ENCODE measurements around the gene SLC27A4.

Gene SLC27A4

DNA sequence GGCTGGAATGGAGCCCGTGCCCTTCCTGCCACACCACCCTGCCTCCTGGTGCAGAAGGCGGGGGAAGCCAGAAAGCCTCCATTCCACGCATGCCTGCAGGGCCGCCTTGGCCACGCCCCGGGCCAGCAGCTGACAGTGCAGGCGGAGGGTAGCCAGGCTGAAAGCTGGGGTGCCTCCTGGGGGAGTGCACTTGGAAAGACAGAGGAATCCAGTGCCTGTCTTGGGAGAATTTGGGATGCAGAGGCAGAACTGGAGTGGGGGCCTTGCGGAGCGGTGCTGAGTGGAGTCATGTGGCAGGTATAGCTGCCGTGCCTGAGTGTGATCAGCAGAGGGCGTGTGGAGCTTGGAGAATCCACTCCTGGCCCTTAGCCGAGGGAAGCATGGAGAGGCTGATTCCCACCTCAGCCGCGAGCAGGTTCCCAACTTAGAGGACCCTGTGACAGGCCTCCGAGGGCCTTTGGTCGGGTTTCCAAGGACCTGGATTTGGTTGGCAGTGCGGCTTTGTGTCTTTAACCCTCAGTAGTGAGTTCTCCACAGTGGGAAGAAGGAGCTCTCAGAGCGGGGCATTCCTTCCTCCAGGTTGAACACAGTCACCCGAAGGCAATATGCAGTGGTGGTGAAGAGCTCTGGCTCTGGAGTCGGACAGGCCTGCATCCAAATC lies 21.8 kb downstream of the SLC27A4 start:
- peak; percentile 39 to 40 for DNase-seq (ENCODE audit: low read depth in 1 of 2, low spot score in 1 of 2)

DNA sequence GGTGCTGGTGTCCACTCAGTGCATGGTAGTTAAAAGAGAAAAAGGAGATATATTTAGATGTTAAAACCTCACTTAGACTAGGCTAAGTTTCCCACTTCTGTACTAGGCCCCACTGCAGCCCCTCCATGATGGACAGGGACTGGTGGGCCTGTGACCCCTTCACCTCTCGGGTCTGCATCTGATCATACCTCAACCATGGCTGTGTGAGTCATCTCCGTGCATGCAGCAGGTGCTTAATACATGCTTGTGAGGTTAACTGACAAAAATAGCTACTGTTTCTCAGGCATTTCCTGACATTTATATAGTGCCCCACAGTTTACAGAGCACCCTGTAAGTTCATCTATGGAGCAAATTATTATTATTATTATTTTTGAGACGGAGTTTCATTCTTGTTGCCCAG lies 22.4 kb downstream of the SLC27A4 start:
- DNase-seq (ENCODE audit: low read depth in 1 of 2, low spot score in 1 of 2): no peak

DNA sequence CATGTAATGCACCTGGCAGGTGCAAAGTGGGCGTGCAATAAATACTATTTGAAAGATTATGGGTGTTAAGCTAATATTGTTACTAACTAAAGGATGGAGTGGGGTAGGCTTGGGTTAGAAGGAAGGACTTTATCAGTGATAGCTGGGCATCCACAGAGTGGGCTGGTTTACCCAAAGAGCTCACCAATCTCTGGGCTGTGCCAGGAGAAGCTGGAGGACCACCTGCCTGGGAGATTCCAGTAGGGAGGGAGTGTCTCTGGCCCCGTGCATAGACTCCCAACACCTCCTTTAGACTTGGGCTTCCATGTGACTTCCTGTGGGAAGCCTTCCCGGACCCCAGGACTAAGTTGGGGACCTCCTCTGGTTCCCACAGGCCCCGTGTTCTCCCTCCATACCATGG lies 25.2 kb downstream of the SLC27A4 start:
- no peak for DNase-seq (ENCODE audit: low read depth in 1 of 2, low spot score in 1 of 2)

DNA sequence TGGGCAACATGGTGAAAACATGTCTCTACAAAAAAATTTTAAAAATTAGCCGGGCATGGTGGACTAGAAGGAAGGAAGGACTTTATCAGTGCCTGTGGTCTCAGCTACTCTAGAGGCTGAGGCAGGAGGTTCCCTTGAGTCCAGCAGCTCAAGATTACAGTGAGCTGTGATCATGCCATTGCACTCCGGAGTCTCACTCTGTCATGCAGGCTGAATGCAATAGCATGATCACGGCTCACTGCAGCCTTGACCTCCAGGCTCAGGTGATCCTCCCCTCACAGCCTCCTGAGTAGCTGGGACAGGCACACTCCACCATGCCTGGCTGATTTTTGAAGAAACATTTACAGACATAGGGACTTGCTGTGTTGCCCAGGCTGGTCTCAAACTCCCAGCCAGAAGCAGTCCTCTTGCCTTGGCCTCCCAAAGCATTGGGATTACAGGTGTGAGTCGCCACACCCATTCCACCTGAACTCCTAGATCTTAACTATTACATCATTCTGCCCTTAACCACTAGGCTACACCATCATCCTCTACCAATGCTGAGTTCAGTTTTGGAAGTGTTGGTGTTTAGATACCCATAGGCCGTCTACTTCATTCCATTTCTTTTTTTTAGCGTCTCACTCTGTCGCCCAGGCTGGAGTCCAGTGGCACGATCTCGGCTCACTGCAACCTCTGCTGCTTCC lies 28.8 kb downstream of the SLC27A4 start:
- DNase-seq (ENCODE audit: low read depth in 1 of 2, low spot score in 1 of 2): no peak

DNA sequence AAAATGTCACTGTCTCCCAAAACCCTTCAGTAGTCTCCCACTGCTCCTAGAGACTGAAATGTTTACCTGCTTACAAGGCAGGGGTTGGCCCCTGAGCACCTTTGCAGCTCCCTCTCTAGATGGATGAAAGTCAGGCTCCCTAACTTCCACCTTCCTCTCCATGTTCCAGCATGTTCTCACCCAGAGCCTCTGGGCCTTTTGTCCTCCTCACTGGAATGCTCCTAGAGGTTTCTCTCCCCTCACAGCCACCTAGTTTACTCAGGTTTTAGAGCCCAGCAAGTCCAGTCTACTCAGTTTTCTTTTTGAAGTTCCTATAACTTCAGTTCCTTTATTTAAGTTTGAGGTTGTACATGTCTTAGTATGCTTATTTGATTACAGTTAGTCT lies 30.0 kb downstream of the SLC27A4 start:
- DNase-seq (ENCODE audit: low read depth in 1 of 2, low spot score in 1 of 2): no peak

DNA sequence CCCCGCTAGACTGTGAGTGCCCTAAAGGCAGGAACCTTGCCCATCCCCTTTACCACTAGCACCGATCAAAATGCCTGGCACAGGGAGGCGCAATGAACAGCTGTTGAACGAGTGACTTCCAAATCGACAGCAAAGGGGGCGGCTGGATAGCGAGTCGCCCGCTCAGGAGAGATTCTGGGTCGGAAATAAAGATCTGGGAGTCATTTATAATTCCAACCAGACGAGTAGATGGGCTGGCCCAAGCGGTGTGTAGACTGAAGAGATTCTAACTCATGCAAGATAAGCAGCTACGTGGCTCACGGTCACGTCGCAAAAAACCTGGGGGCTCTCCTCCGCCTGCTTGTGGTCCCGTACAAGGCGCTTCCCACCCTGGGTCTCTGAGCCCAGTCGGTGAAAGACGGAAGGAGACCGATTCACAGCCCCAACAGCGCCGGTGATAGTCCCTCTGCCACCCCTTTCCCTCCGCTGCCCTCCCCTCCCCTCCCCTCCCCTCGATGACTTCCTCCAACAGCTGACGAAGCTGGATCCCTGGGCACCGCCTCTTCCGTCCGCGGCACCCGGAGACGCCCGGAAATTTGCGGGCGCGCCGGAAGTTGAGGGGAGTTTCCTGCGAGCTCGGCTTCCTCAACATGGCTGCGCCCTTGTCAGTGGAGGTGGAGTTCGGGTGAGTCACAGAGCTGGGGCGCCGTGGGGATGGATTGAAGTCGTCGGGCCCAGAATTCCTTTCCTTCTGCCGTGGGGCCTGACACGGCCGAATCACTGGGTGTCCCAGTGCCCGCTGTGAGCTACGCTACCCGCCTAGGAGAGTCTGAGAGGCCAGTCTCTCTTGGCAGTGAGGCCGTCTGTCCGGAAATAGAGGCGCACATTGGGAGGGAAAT lies 30.7 kb downstream of the SLC27A4 start, which contains the start of gene URM1:
URM1 (plus strand) TSS at position 623 of the 878 bp plus-strand sequence; CDS start at position 630, 7 bp downstream.
- peak; percentile 92 for DNase-seq (ENCODE audit: low read depth in 1 of 2, low spot score in 1 of 2)

DNA sequence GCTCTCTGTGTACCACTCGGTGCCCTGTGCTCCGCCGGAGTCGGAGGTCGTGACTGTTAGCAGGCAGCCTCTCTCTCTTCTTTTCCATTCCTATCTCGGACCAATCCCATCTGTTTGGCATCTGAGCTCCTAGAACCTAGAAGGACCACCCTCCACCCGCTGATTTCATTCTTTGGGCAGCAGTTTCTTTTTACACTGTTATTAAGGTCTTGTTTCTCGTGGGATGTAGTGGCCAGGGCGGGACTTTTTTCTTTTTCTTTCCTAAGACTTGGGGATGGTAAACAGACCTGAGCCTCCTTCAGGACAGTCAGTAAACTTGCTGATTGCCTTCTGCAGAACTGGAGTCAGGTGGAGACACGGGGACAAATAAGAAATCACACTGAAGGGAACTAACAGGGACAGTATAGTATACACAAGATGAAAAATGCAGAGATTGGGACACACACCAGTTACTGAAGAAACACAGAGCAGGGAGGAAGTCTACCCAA lies 31.3 kb downstream of the SLC27A4 start:
- no peak for DNase-seq (ENCODE audit: low read depth in 1 of 2, low spot score in 1 of 2)

DNA sequence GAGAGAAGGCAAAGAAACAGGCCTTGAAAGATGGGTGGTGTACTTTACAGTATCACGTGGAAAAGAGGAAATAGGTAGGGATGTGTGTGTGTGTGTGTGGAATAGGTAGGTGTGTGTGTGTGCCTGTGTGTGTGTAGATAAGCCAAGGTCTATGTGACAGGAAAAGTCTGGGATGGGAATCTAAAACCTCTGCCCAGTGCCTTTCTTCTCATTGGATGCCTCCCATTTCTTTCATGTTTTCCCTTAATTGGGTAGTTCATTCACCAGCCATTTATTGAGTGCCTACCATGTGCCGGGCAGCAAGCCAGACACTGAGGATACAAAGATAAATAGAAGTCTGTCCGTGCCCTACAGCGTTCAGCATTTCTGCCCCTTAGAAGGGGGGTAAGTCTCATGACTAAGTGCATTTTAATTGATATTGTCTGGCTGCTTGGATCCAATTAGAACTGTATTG lies 31.9 kb downstream of the SLC27A4 start:
- DNase-seq (ENCODE audit: low read depth in 1 of 2, low spot score in 1 of 2): no peak

DNA sequence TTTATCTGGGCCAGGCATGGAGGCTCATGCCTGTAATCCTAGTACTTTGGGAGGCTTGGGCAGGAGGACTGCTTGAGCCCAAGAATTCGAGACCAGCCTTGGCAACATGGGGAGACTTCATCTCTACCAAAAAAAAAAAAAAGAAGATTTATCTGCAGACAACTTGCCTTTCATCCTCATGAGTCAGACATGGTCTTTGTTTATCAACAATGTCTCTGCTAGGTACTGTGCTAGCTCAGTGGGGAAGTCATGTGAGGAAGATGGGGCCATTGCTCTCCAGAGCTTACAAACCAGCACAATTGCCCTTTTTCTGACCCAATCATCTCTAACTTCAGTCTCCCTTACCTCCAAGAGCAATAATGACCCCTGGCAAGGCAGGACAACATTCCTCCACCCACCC lies 32.5 kb downstream of the SLC27A4 start:
- DNase-seq (ENCODE audit: low read depth in 1 of 2, low spot score in 1 of 2): no peak

DNA sequence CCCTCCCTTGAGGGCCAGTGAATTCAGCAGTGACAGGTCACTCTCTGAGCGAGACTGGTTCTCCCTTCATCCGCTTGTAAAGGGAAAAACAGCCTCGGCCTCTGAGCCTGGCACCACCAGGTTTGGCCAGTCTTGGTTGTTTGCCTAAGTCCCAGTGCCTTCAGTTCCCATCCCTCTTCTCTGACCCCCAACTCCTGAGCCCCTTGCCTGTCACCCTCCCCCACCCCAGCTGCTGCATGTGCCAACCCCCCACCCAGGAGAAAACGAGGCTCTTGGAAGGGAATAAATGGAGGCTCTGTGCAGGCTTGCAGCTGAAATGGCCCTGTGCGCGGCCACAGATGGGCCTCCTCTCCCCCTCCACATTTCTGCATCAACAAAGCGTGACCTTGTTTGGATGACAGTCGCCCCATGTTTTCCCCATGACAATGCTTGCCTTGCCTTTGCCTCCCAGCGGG lies 33.9 kb downstream of the SLC27A4 start:
- no peak for DNase-seq (ENCODE audit: low read depth in 1 of 2, low spot score in 1 of 2)

DNA sequence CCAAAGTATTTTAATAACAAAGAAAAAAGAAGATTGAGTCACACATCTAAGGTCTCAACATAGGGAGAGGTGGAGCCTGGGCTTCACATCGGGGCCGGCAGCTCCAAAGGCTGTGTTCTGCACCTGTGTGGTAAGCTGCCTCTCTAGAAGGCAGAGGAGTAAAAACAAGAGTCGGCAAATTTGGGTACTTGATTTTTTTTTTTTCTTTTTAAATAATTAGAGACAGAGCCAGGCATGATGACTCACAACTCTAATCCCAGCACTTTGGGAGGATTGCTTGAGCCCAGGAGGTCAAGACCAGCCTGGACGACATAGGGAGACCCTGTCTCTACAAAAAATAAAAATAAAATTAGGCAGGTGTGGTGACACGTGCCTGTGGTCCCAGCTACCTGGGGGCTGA lies 35.5 kb downstream of the SLC27A4 start:
- no peak for DNase-seq (ENCODE audit: low read depth in 1 of 2, low spot score in 1 of 2)

DNA sequence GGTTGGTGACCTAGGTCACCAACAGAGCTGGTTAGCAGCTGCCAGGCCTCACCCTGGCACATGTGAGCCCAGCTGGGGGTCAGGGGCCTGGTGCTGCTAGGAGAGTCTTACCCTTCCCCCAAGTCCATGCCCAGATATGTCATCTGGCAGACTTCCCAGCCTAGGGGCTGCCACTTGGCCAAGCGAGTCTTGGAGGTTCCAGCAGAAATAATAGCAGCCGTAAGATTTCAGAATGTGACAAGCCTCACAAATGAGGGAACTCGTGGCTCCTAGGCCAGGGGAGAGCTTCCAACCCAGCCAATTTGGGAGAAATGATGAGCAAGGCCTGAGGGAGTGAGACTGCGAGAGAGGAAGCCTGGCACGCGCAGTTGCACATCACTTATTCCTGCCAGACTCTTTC lies 41.9 kb downstream of the SLC27A4 start:
- no peak for DNase-seq (ENCODE audit: low read depth in 1 of 2, low spot score in 1 of 2)

DNA sequence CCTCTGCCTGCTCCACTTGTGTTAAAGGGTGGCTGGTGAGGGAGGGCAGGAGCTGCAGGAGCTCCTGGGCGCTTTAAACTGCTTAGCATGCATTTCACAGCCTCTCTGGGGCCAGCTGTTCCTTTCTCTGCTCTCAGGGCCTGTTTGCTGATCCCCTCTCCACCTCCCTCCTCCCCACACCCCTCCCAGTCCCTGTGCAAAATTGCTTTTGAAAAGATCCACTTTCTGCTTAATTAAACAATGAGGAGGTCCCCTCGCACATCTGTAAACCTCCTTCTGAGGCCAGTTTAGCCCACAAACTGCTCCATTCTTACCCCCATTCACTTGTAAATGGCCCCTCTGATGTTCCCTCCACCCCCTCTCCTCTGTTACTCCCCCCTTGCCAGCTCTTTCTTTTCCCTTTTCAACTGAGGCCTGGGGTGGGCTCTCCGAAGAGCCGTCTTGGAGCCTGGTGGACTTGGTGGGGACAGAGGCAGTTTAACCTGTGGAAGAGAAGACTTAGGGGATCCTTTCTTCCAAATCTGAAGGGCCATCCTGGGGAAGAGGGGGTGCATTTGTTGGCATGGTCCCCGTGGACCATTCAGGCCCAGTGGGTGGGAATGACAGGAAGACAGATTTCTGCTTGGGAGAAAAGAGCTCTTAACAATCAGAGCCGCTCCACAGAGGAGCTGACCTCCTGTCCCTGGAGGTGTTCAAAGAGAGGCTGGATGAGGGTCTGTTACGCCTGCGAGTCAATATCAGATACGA lies 42.9 kb downstream of the SLC27A4 start:
- no peak for DNase-seq (ENCODE audit: low read depth in 1 of 2, low spot score in 1 of 2)

DNA sequence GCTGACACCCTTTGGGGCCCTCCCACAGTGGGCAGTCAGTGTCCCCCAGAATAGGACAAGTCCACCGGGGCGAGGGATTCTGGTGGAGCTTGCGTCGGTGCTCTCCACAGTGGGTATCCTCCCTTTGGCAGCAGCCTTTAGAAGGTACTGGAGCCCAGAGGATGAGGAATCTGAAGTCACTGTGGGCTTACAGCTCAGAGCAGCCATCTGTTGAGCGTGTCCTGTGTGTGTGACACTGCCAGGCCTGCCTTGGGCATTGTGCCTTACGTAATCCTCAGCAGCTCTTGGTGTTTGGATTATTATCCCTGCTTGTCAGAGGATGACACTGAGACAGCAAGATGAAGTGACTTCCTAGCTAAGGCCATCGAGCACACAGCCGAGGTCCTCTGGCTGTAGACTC lies 43.5 kb downstream of the SLC27A4 start:
- DNase-seq (ENCODE audit: low read depth in 1 of 2, low spot score in 1 of 2): no peak

DNA sequence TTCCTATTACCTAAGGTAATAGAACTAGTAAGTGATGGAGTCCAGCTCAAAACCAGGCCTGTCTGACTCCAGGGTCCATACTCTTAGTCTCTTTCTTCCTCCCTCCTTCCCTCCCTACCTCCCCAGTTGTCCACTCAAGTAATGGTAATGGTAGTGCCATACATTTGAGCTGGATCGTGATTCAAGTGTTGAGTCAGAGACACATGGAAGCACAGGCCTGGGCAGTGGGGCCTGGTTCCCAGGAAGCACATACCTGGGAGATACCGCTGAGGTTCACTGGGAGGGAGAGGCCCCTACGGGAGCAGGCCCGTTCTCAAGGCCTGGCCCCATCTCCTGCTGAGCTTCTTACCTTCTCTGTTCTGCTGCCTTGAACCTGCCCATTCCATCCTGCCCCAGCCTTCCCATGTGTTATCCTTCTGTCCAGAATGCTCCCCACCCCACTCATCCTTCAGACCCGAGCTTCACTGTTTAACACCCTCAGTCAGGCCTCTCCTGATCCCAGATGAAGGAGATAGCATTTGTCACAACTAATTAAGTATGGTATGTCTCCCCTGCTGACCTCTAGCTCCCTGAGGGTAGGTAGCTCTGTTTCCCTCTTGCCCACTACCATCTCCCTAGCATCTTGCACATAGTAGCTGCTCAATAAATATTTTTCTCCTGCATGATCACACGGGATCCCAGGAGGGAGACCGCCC lies 44.6 kb downstream of the SLC27A4 start:
- no peak for DNase-seq (ENCODE audit: low read depth in 1 of 2, low spot score in 1 of 2)

DNA sequence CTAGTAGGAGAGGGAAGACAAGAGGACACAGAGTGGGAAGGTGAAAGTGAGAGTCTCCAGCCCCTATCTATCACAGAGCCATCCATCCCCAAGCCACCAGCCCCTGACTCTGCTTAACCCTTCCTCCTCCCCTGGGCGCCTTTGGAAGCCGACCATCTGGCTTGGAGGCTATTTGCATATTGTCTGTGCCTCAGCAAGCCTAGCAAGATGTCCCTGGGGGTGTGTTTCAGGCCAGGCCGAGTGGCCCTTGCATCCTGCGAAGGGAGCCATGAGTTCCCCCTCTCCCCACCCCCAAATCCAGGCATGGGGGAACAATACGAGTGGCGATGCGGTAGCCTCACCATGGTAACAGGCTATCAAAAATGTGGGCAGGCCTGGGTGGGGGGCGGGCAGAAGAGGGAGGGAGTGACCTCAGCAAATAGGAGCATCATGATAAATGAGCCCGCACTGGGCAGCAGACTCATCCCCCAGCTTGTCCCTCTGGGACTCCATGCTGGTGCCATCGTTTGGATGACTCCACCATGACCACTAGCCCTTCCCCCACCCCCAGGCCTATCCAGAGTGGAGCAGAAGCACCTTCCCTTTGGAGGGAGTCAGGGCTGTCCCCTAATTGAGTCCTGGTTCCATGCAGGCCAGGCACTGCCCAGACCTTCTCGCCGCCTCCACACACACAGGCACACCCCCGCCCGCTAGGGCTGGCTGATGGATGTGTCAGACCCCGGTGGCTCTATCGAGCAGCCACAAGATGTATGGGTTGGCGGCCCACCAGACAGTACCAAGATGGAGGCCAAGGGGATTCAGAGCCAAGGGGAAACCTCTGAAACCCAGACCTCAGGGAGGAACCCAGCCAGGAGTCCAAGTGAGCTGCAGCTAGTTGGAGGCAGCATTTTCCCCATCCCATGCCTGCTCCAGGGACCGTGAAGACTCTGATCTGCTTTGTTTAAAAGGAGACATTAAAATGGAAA lies 45.5 kb downstream of the SLC27A4 start:
- DNase-seq (ENCODE audit: low read depth in 1 of 2, low spot score in 1 of 2): no peak

DNA sequence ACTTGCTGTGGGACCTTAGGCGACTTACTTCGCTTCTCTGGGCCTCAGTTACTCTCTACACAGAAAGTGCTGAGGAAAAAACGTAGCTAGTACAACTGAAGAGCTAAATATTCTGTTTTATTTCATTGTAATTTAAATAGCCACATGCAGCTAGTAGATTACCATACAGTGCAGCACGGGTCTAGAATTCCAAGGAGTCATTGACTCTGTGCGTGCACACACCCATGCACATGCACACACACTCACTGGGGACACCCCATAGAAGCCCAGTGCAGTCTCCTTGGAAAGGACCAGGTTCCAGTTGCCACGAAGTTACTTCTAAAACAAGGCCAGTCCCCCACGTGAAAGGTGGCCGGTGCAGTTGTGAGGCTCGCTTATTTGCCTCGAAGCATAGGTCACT lies 47.8 kb downstream of the SLC27A4 start:
- no peak for DNase-seq (ENCODE audit: low read depth in 1 of 2, low spot score in 1 of 2)

DNA sequence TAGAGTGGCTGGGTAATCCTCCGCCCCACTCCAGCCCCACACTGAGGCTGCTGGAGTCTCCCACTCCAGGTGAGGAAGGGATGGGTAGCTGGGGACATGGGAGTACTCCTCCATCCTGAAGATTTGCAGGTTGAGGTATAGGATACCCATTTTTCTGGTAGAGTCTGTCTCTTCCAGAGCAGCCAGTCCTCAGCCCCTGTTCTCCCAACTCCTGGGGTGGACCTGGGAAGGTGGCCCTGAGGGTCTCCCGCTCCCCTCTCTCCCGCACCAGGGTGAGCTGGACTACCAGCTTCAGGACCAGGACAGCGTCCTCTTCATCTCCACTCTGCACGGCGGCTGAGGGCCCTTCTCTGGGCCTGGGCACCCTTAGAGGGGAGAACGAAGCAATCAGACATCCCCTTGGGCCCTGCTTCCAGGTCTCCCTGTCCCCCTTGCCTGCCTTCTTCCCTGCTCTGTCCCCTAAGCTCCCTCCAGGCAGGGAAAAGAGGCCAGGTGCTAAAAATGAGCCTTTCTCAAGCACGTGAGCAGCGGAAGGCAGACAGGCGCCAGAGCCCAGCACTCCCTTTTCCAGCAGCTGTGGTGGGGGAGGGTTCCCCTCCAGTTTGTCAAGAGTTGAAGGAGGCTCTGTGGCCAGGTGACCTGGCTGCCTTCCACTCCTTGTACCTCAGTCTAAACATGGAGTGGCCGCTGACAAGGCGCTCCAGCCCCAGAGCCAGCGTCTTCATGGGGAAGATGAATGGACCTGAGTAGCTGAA lies 49.2 kb downstream of the SLC27A4 start:
- no peak for DNase-seq (ENCODE audit: low read depth in 1 of 2, low spot score in 1 of 2)

Measured in stimulated activated CD4-positive, alpha-beta T cell treated with anti-CD3 and anti-CD28 coated beads, Interleukin-15, amount 100 ng/mL, for 1 hour (primary cell).